Fibroblast of lung (primary cell): ENCODE results near the gene SYCE3.

ENCODE experiments used
- CTCF ChIP-seq, 2 donors: IDR thresholded peaks in 1 of 2; conservative IDR thresholded peaks in 1 of 2; 1 replicate in 1 of 2; 2 replicates in 1 of 2; pipeline ENCODE4 v1.5.1; 2011 to 2012; ENCODE audit warnings: low read length in 2 of 2, control low read depth in 1 of 2, inconsistent platforms in 1 of 2, low read depth in 1 of 2, mild to moderate bottlenecking in 1 of 2
- EZH2 ChIP-seq: IDR thresholded peaks from 2 replicates; pipeline ENCODE4 v1.5.1; 2012; ENCODE audit warnings: low read length, control low read depth, mild to moderate bottlenecking; ENCODE audit errors: missing control alignments

- TF ChIP-seq CTCF (conservative IDR thresholded peaks at IDR 0.05 in 1 of 2, IDR thresholded peaks at IDR 0.05 in 1 of 2; ENCODE audit: low read depth in 1 of 2, low read length in 2 of 2), result no peak
- TF ChIP-seq EZH2, result no peak
Observed at GRCh38 chr22:50506611-50507420, 55.9 kb downstream of the SYCE3 start.
